T-helper 2 cell (primary cell): ENCODE data around the gene GLRB.
A peak's percentile ranks its signal among the peaks of the same experiment; 100 is the strongest.
"Not testable (repeated sequence)": the region's sequence is repeated elsewhere in the genome, so short reads cannot be mapped to it uniquely, and the experiment has no call there.

ENCODE experiments used
- DNase-seq, 5 experiments: peaks; one replicate each; pipeline versions ENCODE4 v3.0.0 to v3.0.0-alpha.2; 2012 to 2022

Gene GLRB

DNA sequence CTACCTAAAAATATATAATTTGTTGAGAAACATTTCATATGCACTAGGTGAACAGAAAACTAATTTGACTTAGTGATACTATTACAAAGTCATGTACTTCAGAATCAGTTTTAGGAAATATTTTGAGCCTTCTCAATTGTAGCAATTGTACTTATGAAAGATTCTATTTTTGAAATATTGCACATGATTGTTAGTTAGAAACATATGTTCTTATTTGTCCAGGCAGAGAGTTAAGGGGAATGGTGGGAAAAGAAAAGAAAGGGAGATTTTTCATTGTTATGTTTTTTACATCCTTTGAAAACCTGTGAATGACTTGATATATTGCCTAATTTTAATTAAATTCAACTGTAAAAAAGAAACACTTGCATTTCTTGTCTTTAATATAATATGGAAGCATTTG, 66.0 kb downstream of the GLRB start:
- DNase-seq: no peak

DNA sequence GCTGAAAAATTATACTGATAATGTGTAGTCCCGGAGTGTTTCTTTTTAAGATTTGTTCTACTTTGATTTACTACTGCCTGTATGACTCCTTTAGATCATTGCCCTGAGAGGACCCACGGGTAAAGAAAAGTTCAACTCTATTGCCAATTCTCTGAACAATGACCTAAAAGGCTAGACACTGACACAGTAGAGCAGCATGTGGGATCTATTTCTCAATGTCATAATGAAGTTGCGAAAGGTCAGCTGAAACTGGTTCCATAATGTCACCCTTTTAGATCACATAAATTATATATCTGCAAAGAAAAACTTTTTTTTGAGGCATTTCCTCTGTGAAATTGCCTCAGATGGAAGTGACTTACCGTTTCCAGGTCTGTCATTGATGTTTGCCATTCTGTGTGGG, 67.4 kb downstream of the GLRB start:
- DNase-seq: no peak

DNA sequence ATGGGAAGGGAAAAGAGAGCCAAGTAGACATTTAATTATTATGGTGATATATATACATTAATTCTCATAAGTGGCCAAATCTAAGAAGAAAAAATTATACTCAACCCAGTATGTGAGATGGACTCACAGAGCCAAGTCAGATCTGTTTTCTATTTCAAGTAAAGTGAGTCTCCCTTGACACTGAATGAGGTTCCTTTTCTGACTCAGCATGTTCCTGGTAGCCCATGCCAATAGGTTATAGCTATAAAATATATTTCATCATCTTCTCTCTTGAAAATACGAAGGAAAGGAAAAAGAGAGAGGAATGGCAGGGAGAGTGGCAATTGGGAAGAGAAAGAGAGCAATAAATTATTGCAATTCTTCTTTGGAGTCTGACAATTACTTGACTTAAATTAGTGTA, 75.8 kb downstream of the GLRB start:
- DNase-seq: no peak

DNA sequence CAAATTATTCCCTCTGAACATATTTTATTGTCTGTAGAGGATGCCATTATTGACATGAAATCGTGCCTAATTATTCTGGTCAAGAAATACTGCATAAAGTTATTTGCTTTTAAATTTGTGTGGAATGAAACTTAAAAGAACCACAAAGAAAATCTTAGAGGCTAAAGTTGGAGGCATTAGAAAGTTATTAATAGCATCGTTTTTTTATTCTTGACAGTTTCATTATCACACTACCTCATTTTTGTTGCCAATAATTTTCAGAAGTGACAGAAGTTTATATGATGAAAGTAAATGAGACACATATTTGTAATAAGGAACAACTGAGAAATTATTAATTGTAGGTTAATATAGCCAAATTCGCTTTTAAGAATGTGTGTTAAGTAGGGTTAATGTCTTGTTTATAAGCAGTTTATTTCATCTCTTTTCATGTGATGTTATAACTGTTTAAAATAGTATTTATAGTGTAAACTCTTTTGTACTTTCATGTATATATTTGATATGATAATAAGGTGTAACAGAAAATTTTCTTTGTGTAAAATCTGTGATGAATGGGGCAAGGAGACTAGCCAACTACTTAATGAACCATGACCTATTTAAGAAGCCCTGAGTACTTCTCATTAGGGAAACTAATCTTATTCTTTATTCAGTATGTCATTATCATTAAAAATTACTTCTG, 90.1 kb downstream of the GLRB start:
- no peak for DNase-seq

DNA sequence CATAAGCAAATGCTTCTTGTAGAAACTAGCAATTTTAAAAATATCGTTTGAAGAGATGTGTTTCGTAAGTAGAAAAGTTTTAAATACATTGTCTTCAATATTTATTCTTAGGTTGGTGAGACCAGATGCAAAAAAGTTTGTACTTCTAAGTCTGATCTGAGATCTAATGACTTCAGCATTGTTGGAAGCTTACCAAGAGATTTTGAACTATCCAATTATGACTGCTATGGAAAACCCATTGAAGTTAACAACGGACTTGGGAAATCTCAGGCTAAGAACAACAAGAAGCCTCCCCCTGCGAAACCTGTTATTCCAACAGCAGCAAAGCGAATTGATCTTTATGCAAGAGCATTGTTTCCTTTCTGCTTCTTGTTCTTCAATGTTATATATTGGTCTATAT, 94.4 kb downstream of the GLRB start:
- DNase-seq: no peak

DNA sequence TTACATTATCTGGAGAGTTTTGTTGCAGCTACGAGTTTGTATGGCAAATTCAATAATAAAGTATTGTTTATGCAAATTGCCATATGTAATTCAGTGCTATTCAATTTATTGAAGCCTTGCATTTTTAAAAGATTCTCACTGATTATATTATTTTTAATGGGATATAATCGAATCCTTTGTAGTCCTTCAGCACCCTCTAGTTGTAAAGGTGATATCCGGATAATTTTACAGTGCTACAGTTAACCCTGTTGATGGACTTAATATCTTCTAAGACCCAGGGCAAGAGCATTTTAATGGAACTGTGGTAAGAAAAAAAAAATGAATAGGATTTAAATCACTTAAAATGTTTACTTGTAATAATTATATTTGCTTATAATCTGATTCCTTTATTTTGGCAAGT, 96.1 kb downstream of the GLRB start:
- DNase-seq: no peak

DNA sequence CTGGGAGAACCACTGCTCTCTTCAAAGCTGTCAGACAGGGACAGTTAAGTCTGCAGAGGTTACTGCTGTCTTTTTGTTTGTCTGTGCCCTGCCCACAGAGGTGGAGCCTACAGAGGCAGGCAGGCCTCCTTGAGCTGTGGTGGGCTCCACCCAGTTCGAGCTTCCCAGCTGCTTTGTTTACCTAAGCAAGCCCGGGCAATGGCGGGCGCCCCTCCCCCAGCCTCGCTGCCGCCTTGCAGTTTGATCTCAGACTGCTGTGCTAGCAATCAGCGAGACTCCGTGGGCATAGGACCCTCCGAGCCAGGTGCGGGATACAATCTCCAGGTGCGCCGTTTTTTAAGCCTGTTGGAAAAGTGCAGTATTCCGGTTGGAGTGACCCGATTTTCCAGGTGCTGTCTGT, 104.3 kb downstream of the GLRB start:
- DNase-seq: not testable (repeated sequence)

DNA sequence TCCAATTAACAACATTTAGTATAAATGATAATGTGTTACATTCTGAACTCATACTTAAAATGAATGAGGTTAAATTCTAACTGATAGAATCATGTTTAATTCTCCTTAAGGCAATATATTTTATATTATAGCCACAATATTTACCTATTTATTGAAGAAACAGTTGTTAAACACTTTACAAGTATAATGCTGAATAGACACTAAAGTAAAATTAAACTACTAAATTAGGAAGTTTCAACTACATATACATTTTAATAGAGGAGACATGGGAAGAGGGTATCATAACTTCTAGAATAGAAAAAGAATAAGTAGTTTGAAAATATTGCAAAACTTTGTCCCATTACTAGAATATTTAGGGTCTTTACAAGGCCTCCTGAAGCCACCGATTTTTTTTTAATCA, 108.3 kb downstream of the GLRB start:
- DNase-seq: no peak

DNA sequence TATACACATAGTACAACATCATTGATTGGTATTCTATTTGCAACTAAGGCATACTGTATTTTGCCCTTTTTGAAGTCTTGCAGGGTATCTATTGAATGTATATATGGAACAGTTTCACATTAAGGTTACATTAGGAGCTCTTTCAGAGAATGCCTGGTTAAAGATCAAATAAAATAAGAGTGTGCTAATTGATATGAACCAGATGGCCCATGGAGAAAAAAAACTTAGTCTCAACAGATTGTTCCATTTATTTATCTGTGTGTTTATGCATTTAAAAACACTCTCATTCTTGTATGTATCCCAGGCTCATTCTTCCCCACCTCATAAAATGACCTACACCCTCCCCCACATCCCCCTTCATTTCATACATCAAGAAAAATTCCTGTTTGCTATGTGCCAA, 109.4 kb downstream of the GLRB start:
- DNase-seq: no peak

DNA sequence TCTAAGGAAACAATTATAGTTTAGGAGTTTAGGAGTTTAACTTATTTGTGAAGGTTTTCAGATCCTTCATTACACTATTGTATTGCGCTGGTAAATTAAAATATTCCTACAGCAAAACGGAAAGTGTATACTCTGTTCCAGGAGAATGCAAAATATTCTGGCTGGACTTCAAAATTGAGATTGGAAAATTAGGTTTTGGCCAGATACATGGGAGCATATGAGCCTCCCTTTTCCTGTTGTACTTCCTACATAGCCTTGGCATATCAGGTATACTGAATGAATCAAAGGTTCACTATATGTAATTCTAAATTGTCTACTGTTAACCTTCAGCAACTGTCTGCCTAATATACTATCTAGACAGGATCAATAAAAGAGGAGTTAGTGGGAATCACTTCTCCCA, 119.4 kb downstream of the GLRB start:
- no peak for DNase-seq

DNA sequence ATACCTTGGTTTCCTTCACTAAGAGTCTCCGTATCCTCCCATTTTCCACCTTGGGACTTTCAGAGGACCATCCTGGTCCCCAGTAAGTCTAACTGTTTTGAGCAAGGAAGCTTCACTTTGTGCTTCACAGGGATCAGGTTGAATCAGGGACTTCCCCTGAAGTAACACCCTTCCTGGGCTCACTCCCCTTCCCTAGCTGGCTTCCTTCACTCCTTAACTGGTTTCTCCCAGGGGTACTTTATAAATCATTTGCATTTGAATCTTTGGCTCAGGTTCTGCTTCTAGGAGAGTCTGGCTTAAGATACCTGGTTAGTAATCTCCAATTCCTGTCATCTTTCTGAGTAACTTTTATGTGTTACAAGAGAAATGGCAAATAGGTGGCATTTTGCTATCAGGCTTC, 120.1 kb downstream of the GLRB start:
- no peak for DNase-seq

DNA sequence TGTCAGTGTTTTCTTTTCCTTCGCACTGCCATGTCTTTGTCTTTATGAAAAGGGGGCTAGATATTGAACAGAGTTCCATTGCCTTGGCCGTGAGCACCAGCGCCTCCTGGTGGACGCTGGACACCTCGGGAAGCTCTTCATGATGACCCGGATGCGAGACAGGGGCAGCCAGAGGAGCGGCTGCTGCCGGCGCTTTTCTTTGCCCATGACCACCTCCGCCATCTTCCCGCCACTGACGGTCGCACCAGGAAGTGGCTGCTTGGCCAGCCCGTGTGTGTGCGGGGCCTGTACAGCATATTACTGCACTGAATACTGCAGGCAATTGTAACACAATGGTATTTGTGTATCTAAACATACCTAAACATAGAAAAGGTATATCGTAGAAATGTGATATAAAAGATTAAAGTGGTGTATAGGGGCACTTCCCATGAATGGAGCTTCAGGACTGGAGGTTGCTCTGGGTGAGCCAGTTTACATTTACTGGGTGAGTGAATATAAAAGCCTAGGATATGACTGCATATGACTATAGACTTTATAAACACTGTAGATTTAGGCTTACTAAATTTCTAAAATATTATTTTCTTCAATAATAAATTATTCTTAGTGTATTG, 128.8 kb downstream of the GLRB start:
- DNase-seq: peak in 1 of 5 experiments; percentile 17

DNA sequence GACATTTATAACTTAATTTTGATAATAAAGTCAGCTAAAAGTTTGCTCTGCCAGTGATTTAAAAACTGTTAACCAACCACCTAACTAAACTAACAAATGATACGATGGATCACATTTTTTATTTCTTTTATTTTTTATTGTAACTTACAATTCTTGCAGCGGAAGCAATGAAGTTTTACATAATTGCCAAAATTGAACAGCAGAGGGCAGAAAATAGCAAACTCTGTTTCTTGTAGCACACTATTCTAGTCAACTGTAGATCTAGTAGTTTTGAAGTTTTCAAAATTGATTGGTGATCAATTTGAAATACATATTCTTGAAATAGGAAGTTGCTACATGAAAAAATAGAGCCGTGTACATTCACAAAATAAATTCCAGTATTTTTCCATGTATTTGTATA, 141.8 kb downstream of the GLRB start:
- no peak for DNase-seq

DNA sequence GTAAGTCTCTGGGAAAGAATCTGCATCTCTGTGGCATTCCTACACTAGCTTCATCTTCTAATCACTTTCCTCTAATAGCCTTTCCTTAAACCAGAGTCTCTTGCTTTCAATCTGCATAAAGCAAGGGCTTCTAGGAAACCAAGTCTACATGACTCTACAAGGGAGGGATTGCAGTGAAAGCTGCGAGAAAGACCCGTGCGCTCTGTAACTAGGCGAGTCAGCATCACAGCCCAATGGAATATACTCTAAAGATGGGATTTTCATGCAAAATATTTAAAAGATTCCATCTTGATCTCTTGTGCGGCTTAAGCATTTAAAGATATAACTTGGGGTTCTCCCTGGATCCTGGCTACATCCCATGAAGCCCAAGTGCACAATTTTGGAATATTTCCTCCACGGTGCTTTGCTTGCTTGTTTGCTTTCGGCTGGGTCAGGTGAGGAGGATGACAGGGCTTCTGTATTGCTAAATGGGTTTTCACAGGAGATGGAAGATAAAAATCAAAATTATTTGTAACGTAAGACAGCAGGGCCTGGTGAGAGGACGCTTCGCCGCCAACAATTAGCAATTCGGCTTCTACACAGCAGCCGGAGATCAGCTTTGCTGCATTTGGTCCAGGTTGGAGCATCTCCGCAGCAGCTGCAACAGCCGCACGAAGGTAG, 143.9 kb downstream of the GLRB start:
- no peak for DNase-seq

DNA sequence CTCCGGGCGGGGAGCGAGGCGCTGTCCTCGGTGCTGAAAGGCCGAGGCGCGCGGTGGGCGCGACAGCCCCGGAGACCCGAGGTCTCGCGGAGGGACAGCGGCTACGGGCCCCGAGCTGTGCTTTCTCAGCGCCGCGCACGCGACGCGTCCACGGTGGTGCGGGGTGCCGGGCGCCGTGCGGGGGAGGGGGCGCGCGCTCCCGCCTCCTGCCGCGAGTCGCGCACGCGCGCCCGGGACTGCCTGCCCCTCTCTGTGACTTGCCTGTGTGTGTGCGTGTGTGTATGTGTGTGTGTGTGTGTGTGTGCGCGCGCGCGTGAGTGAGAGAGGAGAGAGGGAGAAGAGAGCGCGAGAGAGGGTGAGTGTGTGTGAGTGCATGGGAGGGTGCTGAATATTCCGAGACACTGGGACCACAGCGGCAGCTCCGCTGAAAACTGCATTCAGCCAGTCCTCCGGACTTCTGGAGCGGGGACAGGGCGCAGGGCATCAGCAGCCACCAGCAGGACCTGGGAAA, 144.5 kb downstream of the GLRB start, which contains the start of gene GRIA2:
Gene GRIA2, plus strand, starts transcription at position 358 of the 511 bp plus-strand sequence. CDS start 315 bp downstream, outside the sequence.
- peak in 1 of 5 experiments; percentile 46 for DNase-seq

DNA sequence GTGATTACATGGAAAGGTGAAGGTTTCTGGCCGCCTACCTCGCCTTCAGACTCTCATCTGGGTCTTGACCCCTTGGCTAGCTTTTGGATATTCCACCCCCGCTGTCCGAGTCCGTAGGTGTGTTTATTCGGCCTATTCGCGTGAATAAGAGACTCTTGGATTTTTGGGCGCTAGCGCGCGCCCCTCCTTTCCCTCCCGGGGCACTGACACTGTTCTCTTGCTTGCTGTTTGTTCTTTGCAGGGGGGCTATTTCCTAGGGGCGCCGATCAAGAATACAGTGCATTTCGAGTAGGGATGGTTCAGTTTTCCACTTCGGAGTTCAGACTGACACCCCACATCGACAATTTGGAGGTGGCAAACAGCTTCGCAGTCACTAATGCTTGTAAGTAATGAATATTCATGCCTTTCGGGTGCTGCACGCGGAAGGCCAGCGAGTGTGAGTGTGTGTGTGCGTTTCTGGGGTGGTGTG, 145.5 kb downstream of the GLRB start:
- DNase-seq: no peak
